NCI-H2227 (cell line): ENCODE measurements around the gene CCL4.

Experiments used
- DNase-seq: peaks from one replicate; lab custom pipeline; 2025; ENCODE audit not compliant: unreplicated experiment; lab: John Stamatoyannopoulos, UW

Gene CCL4

DNA sequence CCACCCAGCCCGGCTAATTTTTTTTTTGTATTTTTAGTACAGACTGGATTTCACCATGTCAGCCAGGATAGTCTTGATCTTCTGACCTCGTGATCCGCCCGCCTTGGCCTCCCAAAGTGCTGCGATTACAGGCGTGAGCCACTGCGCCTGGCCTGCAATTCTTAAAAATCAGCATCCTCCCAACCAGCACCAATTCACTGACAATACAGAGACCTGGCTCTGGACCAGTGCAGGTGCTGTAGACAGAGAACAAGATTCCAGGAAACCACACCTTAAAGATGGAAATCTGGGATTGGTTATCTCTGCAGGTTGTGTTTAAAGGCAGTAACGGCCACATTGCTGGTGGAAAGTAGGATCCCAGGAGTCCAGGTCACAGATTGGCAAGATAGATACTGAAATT lies 39.2 kb downstream of the CCL4 start:
- no peak for DNase-seq

DNA sequence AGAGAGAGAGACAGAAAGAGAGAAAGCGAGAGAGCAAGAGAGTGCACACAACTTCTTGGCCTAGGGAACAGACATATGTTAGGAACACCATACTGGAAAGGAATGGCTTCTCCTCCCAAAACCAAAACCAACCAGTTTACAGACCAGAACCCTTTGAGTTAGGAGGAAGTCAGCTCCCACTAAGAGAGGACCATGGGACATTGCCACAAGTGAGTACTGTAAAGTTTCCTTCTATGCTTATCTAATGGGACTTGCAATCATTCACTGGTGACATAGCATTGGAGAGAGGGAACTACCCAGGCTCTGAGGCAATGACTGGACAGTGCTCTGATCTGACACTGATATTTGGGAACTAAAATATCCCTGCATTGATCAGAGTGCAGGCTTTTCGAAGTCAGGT lies 40.4 kb downstream of the CCL4 start:
- no peak for DNase-seq

DNA sequence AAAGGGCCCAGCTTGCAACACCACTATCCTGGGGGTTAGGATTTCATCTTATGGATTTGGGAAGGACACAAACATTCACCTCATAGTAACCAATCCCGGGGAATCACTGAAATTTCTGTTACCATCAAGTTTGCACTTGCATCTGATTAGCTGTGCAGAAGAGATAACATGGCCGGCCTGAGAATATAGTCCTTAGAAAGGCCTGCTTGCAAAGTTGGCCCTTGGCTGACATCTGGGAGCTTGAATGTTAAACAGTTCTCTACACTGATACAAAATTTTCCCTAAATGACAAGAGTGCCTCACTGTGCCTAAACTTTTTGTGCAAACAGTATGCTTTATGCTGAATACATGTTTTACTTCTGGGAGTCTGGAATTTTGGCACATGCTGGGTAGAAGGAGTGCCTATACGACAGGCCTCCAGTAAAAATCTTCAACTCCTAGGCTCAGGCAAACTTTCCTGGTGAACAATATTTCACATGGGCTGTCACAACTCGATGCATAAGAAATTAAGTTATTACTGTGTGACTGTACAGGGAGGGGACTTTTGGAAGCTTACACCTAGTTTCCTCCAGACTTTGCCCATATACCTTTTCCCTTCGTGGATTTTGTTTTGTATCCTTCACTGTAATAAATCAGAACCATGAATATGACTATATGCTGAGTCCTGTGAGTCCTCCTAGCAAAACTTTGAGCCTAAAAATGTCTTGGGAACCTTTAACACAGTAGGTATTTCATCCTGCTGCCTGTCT lies 41.5 kb downstream of the CCL4 start:
- no peak for DNase-seq

DNA sequence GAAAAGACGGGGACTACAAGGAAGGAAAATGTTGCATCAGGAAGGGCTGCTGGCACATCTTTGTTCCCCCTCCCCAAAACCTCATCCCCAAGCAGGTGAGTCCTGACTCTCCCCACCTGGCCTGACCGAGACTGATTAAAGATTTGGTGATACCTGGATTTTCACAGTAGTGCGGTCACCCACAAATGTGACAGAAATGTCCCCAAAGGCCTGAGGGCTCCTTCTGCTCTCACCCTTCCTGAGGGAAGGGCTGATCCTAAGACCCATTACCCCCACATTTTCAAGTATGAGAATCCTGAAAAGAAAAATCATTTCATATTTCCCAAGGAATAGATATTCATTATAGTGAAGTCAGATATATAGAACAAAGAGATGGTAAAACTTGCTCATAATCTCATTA lies 44.0 kb downstream of the CCL4 start:
- no peak for DNase-seq

DNA sequence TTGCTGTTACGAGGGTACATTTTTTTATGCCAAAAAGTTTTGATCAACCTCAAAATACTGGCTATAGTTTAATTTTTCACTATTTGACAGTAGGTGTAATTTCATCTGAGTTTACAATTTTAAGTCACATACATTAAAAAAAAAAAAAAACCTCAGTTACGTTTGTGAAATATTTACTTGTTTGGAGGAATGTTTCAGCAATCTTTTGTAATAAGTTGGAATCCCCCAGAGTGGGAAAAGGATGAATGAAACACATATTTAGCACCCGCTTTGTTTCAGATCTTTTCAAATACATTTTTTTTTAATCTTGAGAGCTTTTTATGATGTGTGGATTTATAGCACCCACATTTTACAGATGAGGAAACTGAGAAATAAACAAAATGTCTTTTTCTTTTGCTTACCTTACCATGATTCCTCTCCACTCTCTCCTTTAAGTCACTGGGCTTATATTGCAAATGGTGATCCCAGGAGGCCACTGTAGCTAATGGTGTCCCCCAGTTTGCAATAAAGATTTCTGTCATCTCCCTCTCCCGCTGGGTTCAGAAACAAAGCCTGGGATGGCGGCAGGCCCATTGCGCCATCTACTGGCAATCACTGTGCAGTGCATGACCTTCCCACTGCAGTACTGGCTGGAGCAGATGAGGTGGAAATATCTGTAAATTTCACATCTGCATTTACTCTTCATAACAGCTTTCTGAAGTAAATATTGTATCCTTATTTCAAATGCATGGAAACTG lies 45.1 kb downstream of the CCL4 start:
- DNase-seq, result peak; percentile 41

DNA sequence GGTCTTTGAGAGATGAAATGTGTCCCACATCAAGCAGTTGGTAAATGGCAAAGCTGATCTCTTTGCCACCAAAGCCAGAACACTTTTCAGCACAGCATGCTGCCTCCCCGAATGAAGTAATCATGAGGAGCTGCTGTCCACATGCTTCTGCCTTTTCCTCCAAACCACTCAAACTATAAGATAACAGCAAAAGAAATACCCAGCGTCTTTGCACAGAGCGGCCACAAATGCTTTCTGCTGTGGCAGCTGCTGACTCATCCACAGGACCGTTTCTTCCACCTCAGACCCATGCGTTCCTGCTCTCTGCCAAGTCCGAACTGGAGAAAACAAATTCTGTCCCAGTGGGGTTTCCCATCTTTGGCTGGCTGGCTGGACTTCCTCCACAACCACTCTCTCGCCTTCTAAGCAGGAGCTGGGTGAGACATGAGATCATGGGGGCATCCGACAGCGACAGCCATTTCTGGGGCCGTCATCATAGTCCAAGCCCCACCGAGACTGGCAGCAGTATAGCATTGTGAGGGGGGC lies 45.7 kb downstream of the CCL4 start:
- no peak for DNase-seq

DNA sequence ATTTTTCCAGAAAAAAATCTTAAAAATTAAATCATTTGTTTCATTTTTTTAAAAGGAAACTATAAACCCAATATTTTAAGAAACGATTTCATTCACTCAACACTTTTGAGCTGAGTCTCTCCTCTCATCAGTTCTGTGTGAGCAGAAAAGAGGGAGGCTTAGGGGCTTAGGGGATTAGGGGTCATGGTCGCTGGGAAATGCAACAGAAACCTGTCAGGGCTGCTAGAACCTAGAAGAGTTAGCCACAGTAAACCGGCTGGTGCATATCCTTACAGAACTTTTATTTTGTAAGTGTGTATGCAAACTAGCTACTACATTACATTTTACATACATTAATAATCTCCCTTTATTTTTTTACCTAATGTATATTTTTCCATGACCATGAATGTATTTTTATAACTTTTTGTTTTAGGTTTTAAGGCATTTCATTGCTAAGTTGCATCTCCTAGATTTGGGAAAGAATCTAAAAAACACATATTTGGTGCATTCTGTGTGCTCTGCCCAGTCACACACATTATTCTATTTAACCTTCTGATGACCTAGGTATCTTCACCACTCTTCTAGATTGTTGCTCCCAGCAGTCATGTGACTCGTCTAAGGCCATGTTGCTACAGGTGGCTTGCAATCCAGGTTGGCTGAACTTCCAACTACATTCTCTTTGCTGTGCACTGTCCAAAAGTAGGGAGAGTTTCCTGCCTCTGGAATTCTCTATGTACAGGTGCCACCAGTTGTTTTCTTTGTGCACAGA lies 48.4 kb downstream of the CCL4 start:
- no peak for DNase-seq

DNA sequence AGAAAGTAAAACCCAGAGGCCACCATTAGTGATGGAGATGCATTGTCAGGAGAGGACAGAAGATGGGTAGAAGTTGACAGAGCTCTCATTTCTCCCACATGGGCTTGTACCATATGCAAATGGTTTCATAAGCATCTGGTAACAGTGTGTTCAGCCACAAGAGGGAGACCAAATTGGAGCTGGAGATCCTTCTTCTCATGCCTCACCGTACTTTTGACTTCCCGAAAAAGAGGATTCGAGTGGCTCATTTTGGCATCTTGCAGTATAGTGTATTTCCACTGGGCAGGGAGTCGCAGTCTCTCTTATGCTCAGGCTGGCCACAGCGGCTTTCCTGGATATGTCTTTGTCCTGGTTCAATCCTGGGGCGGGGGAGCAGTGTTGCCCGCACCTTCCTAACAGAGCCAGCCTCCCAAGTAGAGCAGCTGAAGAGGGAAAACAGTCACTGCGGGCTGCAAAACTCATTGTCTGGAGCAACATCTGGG lies 49.1 kb downstream of the CCL4 start:
- DNase-seq, result no peak

DNA sequence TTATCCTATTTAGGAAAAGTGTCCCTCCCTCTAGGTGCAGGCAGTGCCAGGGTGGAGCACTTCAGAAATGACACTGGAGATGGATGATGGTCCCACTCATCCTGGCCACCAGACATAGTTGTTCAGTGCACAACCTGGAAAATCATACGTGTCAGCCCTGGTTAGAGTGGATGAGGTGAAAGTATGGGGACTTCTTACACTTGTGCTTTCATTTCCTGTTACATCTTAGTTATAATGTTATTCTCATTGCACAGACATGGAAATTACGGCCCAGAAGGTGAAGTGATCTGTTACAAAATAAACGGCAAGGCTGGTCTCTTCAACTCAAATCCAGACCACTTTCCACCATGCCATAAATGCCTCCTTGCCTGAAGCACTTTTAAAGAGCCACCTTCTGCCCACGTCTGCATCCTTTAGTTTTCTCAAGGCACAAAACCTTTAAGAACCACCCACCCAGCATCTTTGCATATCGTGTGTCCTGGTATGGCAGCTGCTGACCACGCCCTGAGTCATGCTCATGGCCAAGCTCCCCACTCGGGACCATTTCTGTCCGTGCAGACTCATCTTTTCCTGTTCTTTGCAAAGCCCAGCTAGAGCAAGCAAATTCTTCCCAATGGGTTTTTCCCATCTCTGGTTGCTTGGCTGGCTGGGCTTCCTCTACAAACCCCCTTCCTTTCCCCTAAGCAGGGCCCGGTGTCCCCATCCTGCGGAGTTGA lies 50.4 kb downstream of the CCL4 start:
- no peak for DNase-seq
